Mucosa of descending colon (tissue), 3 donors: ENCODE measurements around the gene BTG2. TPM values are rescaled to one million over a fixed set of nuclear protein-coding genes. Genes with fewer than 3 reads are reported as not detected.

ENCODE experiments used
- ATAC-seq: fragments of 200-7000 bp; cut with Tn5 transposase; one replicate; pipeline ENCODE4 v1.9.1; 2020; ENCODE audit warnings: mild to moderate bottlenecking, moderate library complexity
- DNase-seq, 3 donors: peaks; one replicate each; pipeline ENCODE4 v3.0.0-alpha.2; 2020
- H3K36me3 ChIP-seq: fragments of 200-600 bp; one replicate; pipeline ENCODE4 v1.8.0; 2021; ENCODE audit warnings: low read depth, mild to moderate bottlenecking
- H3K4me1 ChIP-seq: fragments of 200-600 bp; one replicate; pipeline ENCODE4 v1.8.0; 2021; ENCODE audit warnings: low read depth, mild to moderate bottlenecking
- H3K4me3 ChIP-seq: fragments of 200-600 bp; one replicate; pipeline ENCODE4 v1.8.0; 2021; ENCODE audit warnings: mild to moderate bottlenecking
- H3K9me3 ChIP-seq: fragments of 200-600 bp; one replicate; pipeline ENCODE4 v1.8.0; 2021; ENCODE audit warnings: mild to moderate bottlenecking
- intact Hi-C, 2 donors: fragments of 100-400 bp; cut with DNase I in 1 of 2; cut with micrococcal nuclease in 1 of 2; formaldehyde crosslinking; loops; one replicate each; pipeline versions ENCODE4 v1.11.0 to v1.11.1; 2022; cut with DNase I, micrococcal nuclease
- total RNA-seq, 3 donors: library from RNA; stranded (reverse); fragmentation: NEBNext Ultra II Directional in 2 of 3; extraction: Animal tissue kit (Norgen Biotek cat#: 25700) in 2 of 3; gene quantifications; one replicate each; pipeline versions ENCODE4 v1.2.1 to v1.2.4, GENCODE V29; 2021 to 2023
- TF ChIP-seq, protein P1 (sequence below): fragments of 200-600 bp; IDR thresholded peaks from one replicate; pipeline ENCODE4 v1.8.0; 2022; ENCODE audit warnings: antibody characterized with exemption, mild to moderate bottlenecking
- donor health status: DM: no; HTN: no; CAD: no; lungs with moderate emphysema.
- donor health status: DM: no; HTN: no; CAD: no.
- donor health status: DM: no; HTN: yes; CAD: no.

BTG2 gene
- total RNA-seq, 3 donors from 2014 or later = 65.7 to 406 (median 69.1) TPM

DNA sequence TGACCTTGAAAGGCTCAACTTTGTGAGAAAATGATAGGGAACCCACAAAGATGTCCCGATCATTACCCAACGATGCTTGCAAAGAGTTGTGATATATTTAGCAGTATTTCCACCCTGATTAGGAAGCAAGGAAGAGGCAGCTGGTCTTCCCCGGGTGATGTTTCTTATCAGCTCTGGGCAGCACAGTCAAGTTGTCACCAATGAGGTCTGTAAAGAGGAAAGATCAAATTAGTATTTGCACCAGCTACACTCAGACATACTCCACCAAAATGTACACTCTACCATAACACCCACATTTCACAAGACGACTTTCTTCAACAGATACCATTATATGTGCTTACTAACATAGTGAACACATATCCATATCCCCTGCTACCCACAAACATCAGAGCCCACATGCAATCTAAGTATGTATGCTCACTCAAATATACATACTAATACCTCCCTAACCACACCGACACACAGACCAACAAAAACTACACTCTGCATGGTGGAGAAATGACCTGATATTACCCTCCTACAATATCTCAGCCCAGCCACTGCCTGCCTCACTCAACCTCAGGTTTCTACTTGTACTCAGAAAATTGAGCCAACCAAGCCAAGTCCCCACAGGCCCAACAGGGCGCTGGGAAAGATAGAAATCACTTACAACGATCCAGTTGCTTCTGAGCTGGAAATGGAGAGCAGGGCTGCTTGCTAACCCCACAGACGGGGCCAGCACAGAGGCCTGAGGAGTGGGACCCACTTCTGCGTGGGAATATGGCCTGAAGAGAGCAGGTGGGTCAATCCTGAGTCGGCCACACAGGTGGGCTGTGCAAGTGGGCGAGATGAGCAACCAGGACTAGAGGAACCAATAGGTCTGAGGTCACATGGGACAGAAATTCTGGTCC is 4.6 kb upstream of the BTG2 start:
- Histone ChIP-seq H3K4me3 (no peak overlapping the region), H3K4me1 (peaks cover 4% of the 10 kb centered on the region), H3K9me3 (no peaks in the 10 kb centered on the region), H3K36me3 (no peaks in the 10 kb centered on the region)
- ATAC-seq (no peak), DNase-seq (no peak)
- TF ChIP-seq, protein P1, sequence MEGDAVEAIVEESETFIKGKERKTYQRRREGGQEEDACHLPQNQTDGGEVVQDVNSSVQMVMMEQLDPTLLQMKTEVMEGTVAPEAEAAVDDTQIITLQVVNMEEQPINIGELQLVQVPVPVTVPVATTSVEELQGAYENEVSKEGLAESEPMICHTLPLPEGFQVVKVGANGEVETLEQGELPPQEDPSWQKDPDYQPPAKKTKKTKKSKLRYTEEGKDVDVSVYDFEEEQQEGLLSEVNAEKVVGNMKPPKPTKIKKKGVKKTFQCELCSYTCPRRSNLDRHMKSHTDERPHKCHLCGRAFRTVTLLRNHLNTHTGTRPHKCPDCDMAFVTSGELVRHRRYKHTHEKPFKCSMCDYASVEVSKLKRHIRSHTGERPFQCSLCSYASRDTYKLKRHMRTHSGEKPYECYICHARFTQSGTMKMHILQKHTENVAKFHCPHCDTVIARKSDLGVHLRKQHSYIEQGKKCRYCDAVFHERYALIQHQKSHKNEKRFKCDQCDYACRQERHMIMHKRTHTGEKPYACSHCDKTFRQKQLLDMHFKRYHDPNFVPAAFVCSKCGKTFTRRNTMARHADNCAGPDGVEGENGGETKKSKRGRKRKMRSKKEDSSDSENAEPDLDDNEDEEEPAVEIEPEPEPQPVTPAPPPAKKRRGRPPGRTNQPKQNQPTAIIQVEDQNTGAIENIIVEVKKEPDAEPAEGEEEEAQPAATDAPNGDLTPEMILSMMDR = no peak
- intact Hi-C loops = no loop called here

DNA sequence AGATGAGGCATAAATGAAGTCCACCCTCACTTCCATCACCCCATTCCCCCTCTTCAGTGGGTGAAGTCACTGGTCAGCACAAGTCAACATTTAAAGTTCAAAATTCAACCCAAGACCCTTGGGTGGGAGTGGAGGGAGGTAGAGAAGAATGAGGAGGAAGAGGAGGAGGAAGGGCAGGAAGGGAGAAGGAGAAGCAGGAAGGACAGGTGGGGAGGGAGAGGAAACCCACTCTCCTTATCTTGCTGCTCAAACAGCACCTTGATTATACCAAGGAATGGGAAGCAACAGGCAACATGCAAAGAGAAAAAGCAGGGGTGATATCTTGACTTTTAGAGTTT is 4.0 kb upstream of the BTG2 start:
- TF ChIP-seq, protein P1 = no peak

DNA sequence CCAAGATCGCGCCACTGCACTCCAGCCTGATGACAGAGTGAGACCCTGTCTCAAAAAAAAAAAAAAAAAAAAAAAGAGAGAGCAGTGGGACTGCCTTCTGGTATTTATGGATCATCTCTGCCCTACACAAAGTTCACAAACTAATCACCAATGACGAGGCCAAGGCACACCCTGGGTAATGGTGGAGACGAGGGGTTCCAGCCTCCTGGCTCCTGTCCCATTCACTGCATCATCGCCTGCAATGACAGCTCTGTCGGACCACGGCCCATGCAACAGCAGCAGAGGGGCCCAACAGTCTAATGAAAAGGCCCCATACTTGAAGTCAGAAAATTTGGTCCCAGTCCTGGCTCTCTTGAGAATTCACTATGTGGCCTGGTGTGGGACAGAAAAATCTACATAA is 2.9 kb upstream of the BTG2 start:
- Histone ChIP-seq H3K4me3 (no peak overlapping the region), H3K9me3 (no peaks in the 10 kb centered on the region), H3K4me1 (peaks cover 4% of the 10 kb centered on the region), H3K36me3 (no peaks in the 10 kb centered on the region)
- TF ChIP-seq, protein P1 = no peak
- no peak for ATAC-seq
- DNase-seq = no peak
- intact Hi-C loops = no loop called here

More for the DNA sequence above, 4.0 kb upstream of the BTG2 start:
- Histone ChIP-seq H3K4me3 (no peak overlapping the region), H3K4me1 (peaks cover 4% of the 10 kb centered on the region), H3K36me3 (no peaks in the 10 kb centered on the region), H3K9me3 (no peaks in the 10 kb centered on the region)
- ATAC-seq = no peak
- intact Hi-C loops = no loop called here
- DNase-seq = no peak

DNA sequence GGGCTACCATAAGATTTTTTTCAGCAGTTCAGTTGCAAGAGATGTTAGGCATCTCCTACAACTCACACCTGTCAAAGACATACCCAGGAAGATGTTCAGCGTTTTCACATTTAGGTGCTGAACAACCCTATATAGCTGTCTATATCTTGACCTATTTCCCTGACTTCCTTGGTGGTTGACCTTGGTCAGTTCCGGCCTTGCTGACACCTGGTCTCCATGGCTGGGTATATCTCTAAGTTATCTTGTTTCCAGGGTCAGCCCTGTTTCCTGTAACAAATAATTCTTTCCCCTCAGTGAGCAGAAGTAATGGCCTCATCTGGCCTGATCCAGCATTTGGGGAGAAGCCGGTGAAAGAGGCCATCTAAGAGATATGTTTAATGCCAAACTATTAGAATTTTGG is 2.4 kb upstream of the BTG2 start:
- ATAC-seq = no peak
- Histone ChIP-seq H3K4me1 (peaks cover 7% of the 10 kb centered on the region), H3K9me3 (no peaks in the 10 kb centered on the region), H3K4me3 (no peak overlapping the region), H3K36me3 (no peaks in the 10 kb centered on the region)
- TF ChIP-seq, protein P1 = no peak
- intact Hi-C loops = no loop called here
- DNase-seq = no peak

DNA sequence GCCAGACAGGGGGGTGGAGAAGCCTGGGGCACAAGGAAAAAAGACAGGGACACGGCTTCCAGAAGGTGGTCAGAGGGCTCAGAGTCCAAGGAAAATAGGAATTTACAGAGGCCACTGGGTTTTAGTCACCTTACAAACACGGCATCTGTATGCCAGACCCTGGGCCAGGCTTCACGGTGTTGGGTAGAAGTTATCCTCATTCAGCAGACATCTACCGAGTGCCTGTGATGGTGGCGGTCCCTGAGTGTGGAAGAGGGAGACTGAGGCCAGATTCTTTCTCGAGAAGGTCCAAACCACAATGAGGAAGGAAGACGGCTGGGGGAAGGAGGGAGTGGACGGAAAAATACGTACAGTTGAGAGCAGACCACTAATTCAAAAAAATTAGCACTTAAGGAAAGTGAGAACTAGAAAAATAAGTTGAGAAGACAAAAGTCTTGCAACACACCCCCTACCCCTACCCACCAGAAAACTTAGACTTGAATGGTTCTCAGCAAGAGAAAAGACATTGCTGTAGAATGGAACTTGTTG is 864 bp upstream of the BTG2 start:
- TF ChIP-seq, protein P1 = no peak
- Histone ChIP-seq H3K4me1 (peaks cover 20% of the 10 kb centered on the region), H3K36me3 (no peaks in the 10 kb centered on the region), H3K4me3 (no peak overlapping the region), H3K9me3 (no peaks in the 10 kb centered on the region)
- intact Hi-C loops = no loop called here
- no peak for ATAC-seq
- DNase-seq = peak in 1 of 3 donors; percentile 36
